ENCODE results near the gene DNLZ. TPM values are rescaled to one million over a fixed set of nuclear protein-coding genes. Genes with fewer than 3 reads are reported as not detected.

Gene DNLZ
- total RNA-seq, 3 donors from 2014 or later = 35.4 to 57.4 (median 40.0) TPM

GRCh38 chr9:136347472-136348256, 15.9 kb downstream of the DNLZ start:
- Histone ChIP-seq H3K9me3 (no peaks in the 10 kb centered on the region), H3K27me3 (no peaks in the 10 kb centered on the region), H3K36me3 (no peaks in the 10 kb centered on the region), H3K27ac (peak overlapping the region in 1 of 2 donors; percentile 20), H3K4me3 (peak overlapping the region in 2 of 3 donors; percentile 20 to 44), H3K4me1 (peaks cover 8 to 9% of the 10 kb centered on the region in 2 donors)
- no peak for TF ChIP-seq CTCF (IDR thresholded peaks at IDR 0.05)
- TF ChIP-seq POLR2AphosphoS5 (IDR thresholded peaks at IDR 0.05) = no peak
- no peak for TF ChIP-seq POLR2A (IDR thresholded peaks at IDR 0.05)
- intact Hi-C loops (cut with DNase I; ENCODE audit: low total_unique reads) = no loop called here
- DNase-seq (ENCODE audit: low spot score in 2 of 2) = no peak

- H3K27ac ChIP-seq = peak overlapping the region in 1 of 2 donors; percentile 20
- peaks cover 8 to 9% of the 10 kb centered on the region in 2 donors for H3K4me1 ChIP-seq
- intact Hi-C loops (cut with DNase I; ENCODE audit: low total_unique reads) = no loop called here
- H3K9me3 ChIP-seq = no peaks in the 10 kb centered on the region
- no peaks in the 10 kb centered on the region for H3K27me3 ChIP-seq
- H3K4me3 ChIP-seq = peak overlapping the region in 2 of 3 donors; percentile 20 to 44
- no peaks in the 10 kb centered on the region for H3K36me3 ChIP-seq
- TF ChIP-seq CTCF (IDR thresholded peaks at IDR 0.05) = no peak
- no peak for TF ChIP-seq POLR2AphosphoS5 (IDR thresholded peaks at IDR 0.05)
- no peak for TF ChIP-seq POLR2A (IDR thresholded peaks at IDR 0.05)
- DNase-seq (ENCODE audit: low spot score in 2 of 2) = no peak
These were observed 16.5 kb downstream of the DNLZ start for GRCh38 chr9:136346927-136347465.

- Histone ChIP-seq H3K36me3 (no peaks in the 10 kb centered on the region), H3K9me3 (no peaks in the 10 kb centered on the region), H3K4me3 (peak overlapping the region in 2 of 3 donors; percentile 39 to 54), H3K4me1 (peaks cover 8 to 9% of the 10 kb centered on the region in 2 donors), H3K27ac (peak overlapping the region; percentile 31 to 63), H3K27me3 (no peaks in the 10 kb centered on the region)
- no peak for DNase-seq (ENCODE audit: low spot score in 2 of 2)
- TF ChIP-seq POLR2AphosphoS5 (IDR thresholded peaks at IDR 0.05) (no peak), POLR2A (IDR thresholded peaks at IDR 0.05) (no peak), CTCF (IDR thresholded peaks at IDR 0.05) (no peak)
- intact Hi-C loops (cut with DNase I; ENCODE audit: low total_unique reads) = no loop called here
These were observed 17.4 kb downstream of the DNLZ start for GRCh38 chr9:136346157-136346481.

- Histone ChIP-seq H3K4me3 (peak overlapping the region; percentile 20 to 54 (median 39)), H3K36me3 (no peaks in the 10 kb centered on the region), H3K27me3 (no peaks in the 10 kb centered on the region), H3K27ac (peak overlapping the region; percentile 31 to 63), H3K9me3 (no peaks in the 10 kb centered on the region), H3K4me1 (peaks cover 8 to 9% of the 10 kb centered on the region in 2 donors)
- DNase-seq (ENCODE audit: low spot score in 2 of 2) = no peak
- TF ChIP-seq CTCF (IDR thresholded peaks at IDR 0.05) (peak in 1 of 3 donors; percentile 31), POLR2AphosphoS5 (IDR thresholded peaks at IDR 0.05) (no peak), POLR2A (IDR thresholded peaks at IDR 0.05) (no peak)
- intact Hi-C loops (cut with DNase I; ENCODE audit: low total_unique reads) = no loop called here
These were observed 18.0 kb downstream of the DNLZ start for GRCh38 chr9:136345281-136346156.
